HFF-Myc (cell line): ENCODE data around the gene MCF2L2.

ENCODE experiments used
- DNase-seq: peaks from one replicate; pipeline ENCODE4 v3.0.0-alpha.2; 2011; ENCODE audit warnings: low read depth; ENCODE audit errors: extremely low read depth
- H3K4me3 ChIP-seq: replicated peaks from 2 replicates; pipeline ENCODE4 v1.5.1; 2011; ENCODE audit warnings: low read depth, mild to moderate bottlenecking, control low read depth, low read length
- TF ChIP-seq, protein P1 (sequence below): IDR thresholded peaks from 2 replicates; pipeline ENCODE4 v1.5.1; 2012; ENCODE audit warnings: mild to moderate bottlenecking, low read depth, low read length, control low read depth; ENCODE audit errors: missing control alignments

Gene MCF2L2

GRCh38 chr3:183354874-183355273 is 73.5 kb downstream of the MCF2L2 start:
- TF ChIP-seq, protein P1, sequence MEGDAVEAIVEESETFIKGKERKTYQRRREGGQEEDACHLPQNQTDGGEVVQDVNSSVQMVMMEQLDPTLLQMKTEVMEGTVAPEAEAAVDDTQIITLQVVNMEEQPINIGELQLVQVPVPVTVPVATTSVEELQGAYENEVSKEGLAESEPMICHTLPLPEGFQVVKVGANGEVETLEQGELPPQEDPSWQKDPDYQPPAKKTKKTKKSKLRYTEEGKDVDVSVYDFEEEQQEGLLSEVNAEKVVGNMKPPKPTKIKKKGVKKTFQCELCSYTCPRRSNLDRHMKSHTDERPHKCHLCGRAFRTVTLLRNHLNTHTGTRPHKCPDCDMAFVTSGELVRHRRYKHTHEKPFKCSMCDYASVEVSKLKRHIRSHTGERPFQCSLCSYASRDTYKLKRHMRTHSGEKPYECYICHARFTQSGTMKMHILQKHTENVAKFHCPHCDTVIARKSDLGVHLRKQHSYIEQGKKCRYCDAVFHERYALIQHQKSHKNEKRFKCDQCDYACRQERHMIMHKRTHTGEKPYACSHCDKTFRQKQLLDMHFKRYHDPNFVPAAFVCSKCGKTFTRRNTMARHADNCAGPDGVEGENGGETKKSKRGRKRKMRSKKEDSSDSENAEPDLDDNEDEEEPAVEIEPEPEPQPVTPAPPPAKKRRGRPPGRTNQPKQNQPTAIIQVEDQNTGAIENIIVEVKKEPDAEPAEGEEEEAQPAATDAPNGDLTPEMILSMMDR: no peak
- H3K4me3 ChIP-seq: no peak overlapping the region
- no peak for DNase-seq

DNA sequence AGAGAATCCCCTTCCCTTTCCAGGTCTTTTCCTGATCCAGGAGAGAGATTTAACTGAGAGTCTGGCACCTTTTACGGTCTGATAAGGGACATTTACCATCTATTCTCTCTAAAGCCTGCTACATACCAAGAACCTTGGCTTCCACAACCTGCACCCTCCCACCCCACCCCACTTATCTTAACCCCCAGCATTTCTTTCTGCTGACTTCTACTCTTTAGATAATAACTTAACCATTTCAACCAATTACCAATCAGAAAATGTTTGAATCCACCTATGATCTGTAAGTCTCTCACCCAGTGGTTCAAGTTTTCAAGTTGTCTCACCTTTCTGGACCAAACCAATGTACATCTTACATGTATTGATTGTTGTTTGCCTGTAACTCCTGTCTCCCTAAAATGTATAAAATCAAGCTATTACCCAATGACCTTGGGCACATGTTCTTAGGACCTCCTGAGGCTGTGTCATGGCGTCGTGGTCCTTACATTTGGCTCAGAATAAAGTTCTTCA is 74.0 kb downstream of the MCF2L2 start:
- no peak for DNase-seq
- TF ChIP-seq, protein P1: no peak
- no peak overlapping the region for H3K4me3 ChIP-seq

DNA sequence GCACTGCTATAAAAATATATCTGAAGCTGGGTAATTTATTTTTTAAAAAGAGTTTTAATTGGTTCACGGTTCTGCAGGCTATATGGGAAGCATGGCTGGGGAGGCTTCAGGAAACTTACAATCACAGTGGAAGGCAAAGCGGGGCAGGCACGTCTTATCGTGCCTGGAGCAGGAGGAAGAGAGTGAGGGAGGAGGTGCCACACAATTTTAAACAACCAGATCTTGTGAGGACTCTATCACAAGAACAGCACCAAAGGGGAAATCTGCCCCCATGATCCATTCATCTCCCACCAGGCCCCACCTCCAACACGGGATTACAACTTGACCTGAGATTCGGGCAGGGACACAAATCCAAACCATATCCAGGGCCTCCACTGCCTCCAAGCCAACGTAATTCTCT is 75.0 kb downstream of the MCF2L2 start:
- no peak for DNase-seq
- H3K4me3 ChIP-seq: no peak overlapping the region
- TF ChIP-seq, protein P1: no peak

GRCh38 chr3:183350164-183350563 is 78.3 kb downstream of the MCF2L2 start:
- no peak for DNase-seq
- TF ChIP-seq, protein P1: no peak

DNA sequence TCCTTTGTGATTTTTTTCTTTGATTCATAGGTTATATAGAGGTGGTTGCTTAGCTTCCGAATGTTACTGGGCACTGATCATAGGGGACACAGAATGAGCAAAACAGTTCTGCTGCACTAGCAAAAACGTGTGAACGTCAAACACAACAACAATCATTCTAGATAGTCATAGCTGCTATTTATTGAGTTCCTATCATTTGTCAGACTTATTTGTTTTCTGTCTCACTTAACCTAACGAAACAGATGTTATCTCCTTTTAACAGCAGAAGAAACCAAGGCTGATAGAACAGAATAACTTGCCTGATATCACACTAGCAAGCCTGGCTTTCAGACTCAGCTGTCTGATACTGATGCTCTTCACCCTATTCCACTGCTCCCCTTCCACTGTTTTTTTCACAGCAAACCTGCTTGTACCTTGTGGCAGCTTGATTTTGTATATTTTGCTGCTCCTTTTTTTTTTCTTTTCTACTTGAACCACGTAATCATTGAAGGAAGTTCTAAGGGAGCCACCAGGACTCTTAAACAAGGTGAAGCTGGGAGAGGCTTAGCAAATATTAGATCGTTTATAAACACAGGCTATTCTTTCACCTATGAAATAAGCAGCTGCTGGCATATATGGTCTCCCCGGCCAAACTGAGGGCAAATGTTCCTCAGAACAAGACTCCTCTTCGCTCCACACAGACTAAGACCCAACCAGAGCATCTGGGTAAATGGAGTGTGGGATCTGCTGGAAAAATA is 78.8 kb downstream of the MCF2L2 start:
- no peak overlapping the region for H3K4me3 ChIP-seq
- DNase-seq: no peak
- TF ChIP-seq, protein P1: no peak

More at GRCh38 chr3:183350164-183350563, 78.3 kb downstream of the MCF2L2 start:
- H3K4me3 ChIP-seq: no peak overlapping the region

- no peak overlapping the region for H3K4me3 ChIP-seq
- DNase-seq: no peak
- TF ChIP-seq, protein P1: no peak
Measured at GRCh38 chr3:183342824-183343223, 85.6 kb downstream of the MCF2L2 start.
